ENCODE data around the gene UNC5C.

DNA sequence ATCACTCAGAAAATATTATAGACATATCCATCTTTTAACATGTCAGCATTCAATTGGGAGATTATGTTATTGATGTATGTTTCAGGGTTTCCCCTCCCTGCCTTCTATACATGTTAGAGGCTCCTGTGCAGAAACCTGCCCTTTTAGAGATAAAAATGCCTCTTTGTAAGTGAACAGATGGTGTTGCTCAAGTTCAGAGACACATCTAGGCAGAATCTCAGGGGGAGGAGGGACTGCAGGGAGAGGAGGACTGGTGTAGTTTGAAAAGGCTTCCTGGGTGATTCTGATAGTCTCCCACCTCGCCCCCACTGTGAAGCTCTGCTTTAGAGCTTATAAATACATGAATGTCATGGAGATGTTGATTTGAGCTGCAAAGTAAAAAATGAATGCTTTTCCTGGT is 12.0 kb upstream of the UNC5C start:
- TF ChIP-seq, protein P1, sequence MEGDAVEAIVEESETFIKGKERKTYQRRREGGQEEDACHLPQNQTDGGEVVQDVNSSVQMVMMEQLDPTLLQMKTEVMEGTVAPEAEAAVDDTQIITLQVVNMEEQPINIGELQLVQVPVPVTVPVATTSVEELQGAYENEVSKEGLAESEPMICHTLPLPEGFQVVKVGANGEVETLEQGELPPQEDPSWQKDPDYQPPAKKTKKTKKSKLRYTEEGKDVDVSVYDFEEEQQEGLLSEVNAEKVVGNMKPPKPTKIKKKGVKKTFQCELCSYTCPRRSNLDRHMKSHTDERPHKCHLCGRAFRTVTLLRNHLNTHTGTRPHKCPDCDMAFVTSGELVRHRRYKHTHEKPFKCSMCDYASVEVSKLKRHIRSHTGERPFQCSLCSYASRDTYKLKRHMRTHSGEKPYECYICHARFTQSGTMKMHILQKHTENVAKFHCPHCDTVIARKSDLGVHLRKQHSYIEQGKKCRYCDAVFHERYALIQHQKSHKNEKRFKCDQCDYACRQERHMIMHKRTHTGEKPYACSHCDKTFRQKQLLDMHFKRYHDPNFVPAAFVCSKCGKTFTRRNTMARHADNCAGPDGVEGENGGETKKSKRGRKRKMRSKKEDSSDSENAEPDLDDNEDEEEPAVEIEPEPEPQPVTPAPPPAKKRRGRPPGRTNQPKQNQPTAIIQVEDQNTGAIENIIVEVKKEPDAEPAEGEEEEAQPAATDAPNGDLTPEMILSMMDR (IDR thresholded peaks at IDR 0.05), result no peak
- TF ChIP-seq POLR2A (IDR thresholded peaks at IDR 0.05), result no peak

Data from breast epithelium (tissue), 3 donors.